Skin epidermis (tissue), 12 donors: ENCODE data around the gene HMCN1.
"Not testable (repeated sequence)": the region's sequence is repeated elsewhere in the genome, so short reads cannot be mapped to it uniquely, and the experiment has no call there.

Experiments used
- H3K27ac ChIP-seq, 21 experiments: fragments of 200-600 bp; sonication (generic) in 11 of 21; one replicate each; pipeline ENCODE4 v1.5.0; 2020; ENCODE audit warnings: mild to moderate bottlenecking in 3 of 21, inconsistent platforms in 2 of 21, moderate library complexity in 2 of 21
- H3K4me3 ChIP-seq, 7 experiments: fragments of 200-600 bp; sonication (generic) in 2 of 7; one replicate each; pipeline ENCODE4 v1.5.0; 2020; ENCODE audit warnings: inconsistent platforms in 2 of 7, mild to moderate bottlenecking in 2 of 7, moderate library complexity in 1 of 7

The HMCN1 gene

DNA sequence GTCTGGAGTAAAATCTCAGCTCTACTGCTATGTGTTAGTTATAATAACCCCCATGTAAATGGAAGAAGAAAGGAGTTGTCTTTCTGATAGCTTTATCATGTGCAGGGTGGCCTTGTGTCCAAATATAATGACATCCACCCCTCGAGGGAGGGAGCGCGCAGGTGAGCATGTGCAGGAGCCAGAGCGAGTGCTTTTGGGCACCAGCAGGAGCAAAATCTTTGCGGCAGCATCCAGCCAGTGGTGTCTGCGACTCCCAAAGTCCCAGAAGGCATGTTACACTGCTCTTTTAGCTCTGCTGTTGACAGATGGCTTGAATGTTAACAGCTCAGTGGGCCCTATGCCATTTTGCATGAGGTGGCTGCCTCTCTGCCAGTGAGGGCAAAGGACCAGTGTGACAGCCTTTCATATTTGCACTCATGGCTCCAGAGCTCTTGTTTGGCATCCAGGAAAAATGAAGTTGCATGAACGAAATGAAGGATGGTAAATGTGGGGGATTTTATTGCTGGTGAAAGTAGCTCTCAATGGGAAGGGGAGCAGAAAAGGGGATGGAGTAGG lies 146.7 kb downstream of the HMCN1 start:
- Histone ChIP-seq H3K4me3 (no peak overlapping the region), H3K27ac (no peak overlapping the region)

DNA sequence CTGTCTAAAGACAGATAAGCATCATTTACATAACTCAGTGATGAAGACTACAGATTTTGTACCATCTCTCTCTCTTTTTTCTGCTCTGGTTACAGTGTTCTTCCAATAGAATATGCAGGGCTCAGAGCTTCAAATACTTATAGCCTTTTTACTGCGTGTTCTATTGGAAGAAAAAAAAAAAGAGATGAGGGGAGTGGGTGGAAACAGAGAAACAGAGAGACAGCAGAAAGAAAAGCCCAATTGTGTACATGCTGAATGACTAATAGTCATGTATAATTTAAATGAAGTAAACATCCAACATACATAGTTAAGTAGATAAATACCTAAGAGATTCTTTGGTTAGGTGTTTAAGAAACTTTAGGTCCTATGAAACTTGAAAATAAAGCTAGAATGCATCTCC lies 151.9 kb downstream of the HMCN1 start:
- no peak overlapping the region for H3K4me3 ChIP-seq

GRCh38 chr1:185886671-185887070 lies 152.5 kb downstream of the HMCN1 start:
- Histone ChIP-seq H3K27ac (no peak overlapping the region), H3K4me3 (no peak overlapping the region)

More for the DNA sequence above, 151.9 kb downstream of the HMCN1 start:
- H3K27ac ChIP-seq, result no peak overlapping the region

DNA sequence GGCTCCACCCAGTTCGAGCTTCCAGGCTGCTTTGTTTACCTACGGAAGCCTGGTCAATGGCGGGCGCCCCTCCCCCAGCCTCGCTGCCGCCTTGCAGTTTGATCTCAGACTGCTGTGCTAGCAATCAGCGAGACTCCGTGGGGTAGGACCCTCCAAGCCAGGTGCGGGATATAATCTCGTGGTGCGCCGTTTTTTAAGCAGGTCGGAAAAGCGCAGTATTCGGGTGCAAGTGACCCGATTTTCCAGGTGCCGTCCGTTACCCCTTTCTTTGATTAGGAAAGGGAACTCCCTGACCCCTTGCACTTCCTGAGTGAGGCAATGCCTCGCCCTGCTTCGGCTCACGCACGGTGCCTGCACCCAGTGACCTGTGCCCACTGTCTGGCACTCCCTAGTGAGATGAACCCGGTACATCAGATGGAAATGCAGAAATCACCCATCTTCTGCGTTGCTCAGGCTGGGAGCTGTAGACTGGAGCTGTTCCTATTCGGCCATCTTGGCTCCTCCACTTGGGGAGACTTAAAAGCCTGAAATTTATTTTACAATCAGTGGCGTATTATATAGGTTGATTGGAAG lies 158.7 kb downstream of the HMCN1 start:
- H3K27ac ChIP-seq, H3K4me3 ChIP-seq: not testable (repeated sequence)

DNA sequence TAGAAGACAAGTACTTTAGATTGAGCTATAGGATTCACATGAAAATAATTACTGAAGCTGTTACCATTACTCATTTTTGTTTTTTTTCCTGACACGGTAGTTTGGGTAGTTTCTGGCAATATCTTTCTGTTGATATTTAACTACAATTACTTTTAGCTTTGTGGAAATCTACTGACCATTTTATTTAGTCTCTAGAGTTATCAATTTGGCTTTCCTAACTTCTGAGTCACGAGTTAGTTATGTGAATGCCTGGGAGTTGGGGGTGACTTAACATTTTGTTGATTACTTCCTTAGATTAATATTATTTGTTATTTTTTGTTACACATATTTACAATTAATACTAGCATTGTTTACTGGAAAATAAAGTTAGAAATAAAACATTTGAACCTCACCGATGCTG lies 160.6 kb downstream of the HMCN1 start:
- Histone ChIP-seq H3K4me3 (no peak overlapping the region), H3K27ac (peak overlapping the region in 1 of 21 experiments; percentile 41)

- no peak overlapping the region for H3K4me3 ChIP-seq
- H3K27ac ChIP-seq, result peak overlapping the region in 3 of 21 experiments; percentile 3 to 71 (median 26)
Measured at GRCh38 chr1:185895208-185895900, 161.2 kb downstream of the HMCN1 start.

DNA sequence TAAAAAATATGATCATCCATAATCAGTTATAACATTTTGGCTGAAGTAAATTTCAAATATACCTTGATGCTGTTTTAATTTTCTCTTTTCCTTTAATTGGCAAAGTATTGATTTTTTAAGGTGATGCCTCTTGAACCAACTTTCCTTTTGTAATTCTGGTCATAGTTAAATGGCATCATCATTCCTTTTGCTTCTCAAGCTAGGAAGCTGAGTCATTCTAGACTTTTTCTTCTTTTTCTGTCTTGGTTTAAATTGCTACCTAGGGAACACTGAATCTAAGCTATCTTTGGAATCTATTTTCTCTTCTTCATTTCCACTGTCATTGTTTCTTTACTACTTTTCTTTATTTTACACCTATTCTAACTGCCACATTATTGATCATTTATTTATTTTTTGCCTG lies 162.7 kb downstream of the HMCN1 start:
- no peak overlapping the region for H3K27ac ChIP-seq
- H3K4me3 ChIP-seq, result no peak overlapping the region

DNA sequence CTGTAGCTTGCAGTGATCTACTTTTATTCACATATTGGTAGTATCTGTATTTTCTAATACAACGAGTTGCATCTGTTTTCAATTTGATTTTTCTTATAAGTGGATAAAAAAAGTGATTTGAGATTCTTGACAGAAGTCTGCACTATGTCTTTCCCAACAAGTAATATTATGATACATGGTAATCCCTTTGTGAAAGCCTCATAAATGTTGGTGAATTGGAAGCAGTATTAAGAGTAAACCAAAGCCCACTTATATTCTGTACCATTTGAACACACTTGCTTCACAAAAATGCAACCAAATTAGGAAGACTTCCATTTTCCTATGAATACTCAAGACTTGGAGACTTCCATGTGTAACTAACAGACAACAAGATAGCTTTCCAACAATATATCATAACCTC lies 172.0 kb downstream of the HMCN1 start:
- no peak overlapping the region for H3K27ac ChIP-seq
- H3K4me3 ChIP-seq, result no peak overlapping the region

- H3K4me3 ChIP-seq, result no peak overlapping the region
- H3K27ac ChIP-seq, result no peak overlapping the region
Measured at GRCh38 chr1:185907246-185907645, 173.1 kb downstream of the HMCN1 start.

DNA sequence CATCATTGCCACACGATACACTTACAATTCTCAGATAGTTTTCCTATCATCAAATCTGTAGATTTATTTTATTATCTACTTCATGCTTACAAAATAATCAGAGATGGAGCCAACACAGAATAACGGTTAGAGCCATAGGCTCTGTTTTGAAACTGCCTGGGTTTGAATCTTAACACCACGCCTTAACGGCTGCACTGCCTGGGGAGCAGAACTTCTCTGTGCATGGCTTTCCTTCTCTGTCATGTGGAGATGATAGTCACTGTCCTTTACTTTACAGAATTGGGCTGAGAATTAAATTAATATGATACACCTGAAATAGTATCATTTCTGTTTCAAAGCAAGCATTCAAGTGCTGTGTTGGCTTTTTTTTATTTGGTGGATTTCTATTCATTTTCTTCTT lies 177.8 kb downstream of the HMCN1 start:
- Histone ChIP-seq H3K4me3 (no peak overlapping the region), H3K27ac (no peak overlapping the region)

DNA sequence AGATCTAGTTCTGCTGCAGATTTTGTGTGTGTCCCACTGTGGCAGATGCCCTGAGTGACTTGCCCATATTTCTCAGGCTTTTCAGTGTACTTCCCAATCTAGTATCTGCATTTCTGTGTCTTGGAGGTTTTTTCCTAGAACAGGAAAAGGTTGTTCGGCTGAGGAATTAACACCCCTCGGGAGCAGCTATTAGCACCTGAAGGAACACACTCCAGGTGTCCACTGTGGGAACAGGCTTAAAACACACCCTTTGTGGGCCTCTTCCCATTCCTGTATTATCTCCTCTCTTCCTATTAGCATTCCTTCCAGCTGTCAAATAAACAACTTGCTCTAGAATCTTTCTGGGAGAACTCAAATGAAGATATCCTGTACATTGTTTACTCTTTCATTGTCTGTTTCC lies 178.3 kb downstream of the HMCN1 start:
- Histone ChIP-seq H3K4me3 (no peak overlapping the region), H3K27ac (no peak overlapping the region)

- no peak overlapping the region for H3K4me3 ChIP-seq
- H3K27ac ChIP-seq, result no peak overlapping the region
Measured at GRCh38 chr1:185914089-185914488, 179.9 kb downstream of the HMCN1 start.

DNA sequence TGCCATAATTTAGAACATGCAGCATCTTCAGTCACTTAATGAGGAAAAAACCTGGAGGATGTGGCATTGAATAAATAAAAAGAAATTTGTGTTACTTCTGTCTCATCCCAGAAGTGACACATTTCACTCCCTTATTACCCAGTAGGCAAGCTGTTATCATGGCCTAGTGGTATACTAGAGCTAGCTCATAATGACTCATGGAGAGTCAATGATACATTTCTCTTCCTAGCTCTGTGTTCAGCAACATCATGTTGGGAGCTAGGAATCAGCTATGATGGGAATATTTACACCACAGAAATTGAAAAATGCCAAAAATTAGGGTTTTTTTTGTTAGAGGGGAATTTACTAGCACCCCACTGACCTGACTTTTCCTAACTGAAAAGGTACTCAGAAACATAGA lies 182.7 kb downstream of the HMCN1 start:
- H3K27ac ChIP-seq, result no peak overlapping the region

DNA sequence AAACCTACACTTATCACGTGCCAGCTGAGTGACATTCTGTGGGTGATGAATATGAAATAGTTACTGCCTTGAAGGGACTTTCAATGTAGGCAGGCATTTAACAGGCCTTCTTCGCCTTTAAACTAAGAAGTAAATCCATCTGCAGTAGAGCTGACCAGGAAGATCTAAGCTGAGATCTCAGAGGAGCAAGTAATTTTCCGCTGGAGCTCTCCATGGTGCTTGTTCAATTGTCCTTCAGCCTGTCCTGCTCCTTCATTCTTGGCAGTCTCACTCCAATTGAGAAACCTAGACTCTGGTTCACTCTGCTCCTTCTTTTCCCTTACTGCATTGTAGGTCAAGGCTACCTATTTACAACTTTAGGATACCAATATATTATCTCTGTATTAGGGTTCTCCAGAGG lies 183.5 kb downstream of the HMCN1 start:
- no peak overlapping the region for H3K27ac ChIP-seq
- no peak overlapping the region for H3K4me3 ChIP-seq

More for the DNA sequence above, 182.7 kb downstream of the HMCN1 start:
- H3K4me3 ChIP-seq, result no peak overlapping the region

GRCh38 chr1:185920602-185921001 lies 186.4 kb downstream of the HMCN1 start:
- no peak overlapping the region for H3K27ac ChIP-seq
- H3K4me3 ChIP-seq, result no peak overlapping the region

DNA sequence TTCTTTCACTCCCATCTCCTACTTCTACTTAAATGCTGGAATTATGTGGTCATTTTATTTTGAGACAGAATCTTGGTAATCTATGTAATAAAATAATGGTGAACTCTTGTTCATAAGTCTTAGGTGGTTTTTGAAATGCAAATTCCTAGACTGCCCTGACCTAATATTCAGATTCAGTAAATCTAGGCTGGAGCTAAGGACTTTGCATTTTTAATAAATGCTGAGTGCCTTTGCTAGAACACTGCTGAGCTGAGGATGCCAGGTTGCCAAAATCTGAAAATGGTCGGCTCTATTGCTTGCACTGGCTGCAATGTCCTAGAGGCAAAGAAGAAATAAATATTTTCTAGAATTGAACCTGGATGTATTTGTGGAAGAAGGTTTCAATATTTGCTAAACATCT lies 187.4 kb downstream of the HMCN1 start:
- H3K4me3 ChIP-seq, result no peak overlapping the region
- no peak overlapping the region for H3K27ac ChIP-seq

DNA sequence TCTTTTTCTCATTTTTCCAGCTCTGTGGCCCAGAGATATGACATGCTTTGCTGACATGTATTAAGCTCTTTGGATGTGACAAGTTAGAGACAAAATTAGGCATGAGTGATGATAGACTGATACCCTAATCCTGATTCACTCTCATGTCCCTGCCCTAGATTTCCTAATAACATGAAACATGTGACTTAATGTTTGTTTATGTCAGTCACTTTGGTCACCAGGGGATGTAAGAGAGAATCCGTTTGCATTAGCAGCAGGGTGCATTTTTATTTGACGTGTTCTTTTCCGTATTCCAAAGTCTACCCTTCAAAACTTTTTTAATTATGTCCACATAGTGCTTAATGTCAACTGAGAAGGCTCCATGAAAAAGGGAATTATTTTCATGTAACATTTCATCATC lies 192.4 kb downstream of the HMCN1 start:
- H3K4me3 ChIP-seq, result no peak overlapping the region
- H3K27ac ChIP-seq, result peak overlapping the region in 1 of 21 experiments; percentile 47

DNA sequence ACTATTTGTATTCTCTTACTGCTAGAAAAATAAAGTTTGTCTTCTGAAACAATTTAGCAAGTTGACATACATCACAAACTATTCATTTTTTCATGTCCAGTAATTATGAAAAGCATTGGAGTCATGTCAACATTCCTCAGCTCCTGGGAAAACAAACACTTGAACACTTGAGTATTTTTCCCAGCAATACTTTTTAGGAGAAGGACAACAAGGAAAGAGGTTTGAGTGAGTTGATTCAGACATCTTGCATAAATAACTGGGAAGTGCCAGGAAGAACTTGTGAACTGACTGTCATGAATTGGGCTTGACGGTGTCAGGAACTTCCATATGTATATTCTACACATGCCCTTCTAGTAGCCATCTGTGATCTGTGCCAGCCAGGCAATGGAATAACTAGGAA lies 195.6 kb downstream of the HMCN1 start:
- Histone ChIP-seq H3K4me3 (no peak overlapping the region), H3K27ac (no peak overlapping the region)

GRCh38 chr1:185931438-185931837 lies 197.2 kb downstream of the HMCN1 start:
- Histone ChIP-seq H3K27ac (no peak overlapping the region), H3K4me3 (no peak overlapping the region)

GRCh38 chr1:185933580-185933979 lies 199.4 kb downstream of the HMCN1 start:
- H3K4me3 ChIP-seq, result no peak overlapping the region
- H3K27ac ChIP-seq, result peak overlapping the region in 1 of 21 experiments; percentile 15

DNA sequence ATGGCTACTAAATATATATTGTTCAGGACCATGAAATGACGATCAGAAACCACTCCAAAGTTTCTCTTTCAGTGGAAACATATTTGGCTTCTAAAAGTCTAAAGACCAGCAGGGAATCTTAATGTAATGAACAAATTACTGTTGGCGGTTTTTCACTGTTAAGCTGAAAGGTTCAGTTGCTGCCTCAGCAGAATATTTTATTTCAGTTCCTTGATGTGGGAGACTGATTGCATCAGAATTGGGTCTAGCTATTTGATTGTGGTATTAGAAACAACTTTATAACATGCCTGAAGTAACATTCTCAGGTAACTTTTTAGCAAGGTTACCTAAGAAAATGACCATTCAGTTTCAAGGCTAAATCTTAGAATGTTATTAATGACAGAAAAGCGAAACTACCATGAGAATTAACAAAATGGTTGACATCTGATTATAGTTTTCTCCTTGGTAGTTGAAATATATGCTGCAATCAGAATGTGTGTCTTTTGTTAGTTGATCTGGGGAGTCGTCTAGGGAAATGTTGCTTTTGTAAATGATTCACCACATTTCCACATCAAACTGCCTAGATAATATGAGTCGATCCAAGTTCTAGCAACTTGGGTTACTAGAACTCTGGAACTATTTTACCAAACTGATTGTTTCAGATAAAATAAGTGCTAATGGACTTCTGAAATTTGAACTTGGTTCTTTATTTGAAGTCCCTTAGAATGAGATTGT lies 200.4 kb downstream of the HMCN1 start:
- Histone ChIP-seq H3K27ac (peak overlapping the region in 4 of 21 experiments; percentile 2 to 42 (median 8)), H3K4me3 (no peak overlapping the region)
